ENCODE measurements around the gene PNPLA3.

The PNPLA3 gene

GRCh38 chr22:43968614-43969013 is 45.0 kb downstream of the PNPLA3 start:
- no peak for DNase-seq (ENCODE audit: low read depth)

DNA sequence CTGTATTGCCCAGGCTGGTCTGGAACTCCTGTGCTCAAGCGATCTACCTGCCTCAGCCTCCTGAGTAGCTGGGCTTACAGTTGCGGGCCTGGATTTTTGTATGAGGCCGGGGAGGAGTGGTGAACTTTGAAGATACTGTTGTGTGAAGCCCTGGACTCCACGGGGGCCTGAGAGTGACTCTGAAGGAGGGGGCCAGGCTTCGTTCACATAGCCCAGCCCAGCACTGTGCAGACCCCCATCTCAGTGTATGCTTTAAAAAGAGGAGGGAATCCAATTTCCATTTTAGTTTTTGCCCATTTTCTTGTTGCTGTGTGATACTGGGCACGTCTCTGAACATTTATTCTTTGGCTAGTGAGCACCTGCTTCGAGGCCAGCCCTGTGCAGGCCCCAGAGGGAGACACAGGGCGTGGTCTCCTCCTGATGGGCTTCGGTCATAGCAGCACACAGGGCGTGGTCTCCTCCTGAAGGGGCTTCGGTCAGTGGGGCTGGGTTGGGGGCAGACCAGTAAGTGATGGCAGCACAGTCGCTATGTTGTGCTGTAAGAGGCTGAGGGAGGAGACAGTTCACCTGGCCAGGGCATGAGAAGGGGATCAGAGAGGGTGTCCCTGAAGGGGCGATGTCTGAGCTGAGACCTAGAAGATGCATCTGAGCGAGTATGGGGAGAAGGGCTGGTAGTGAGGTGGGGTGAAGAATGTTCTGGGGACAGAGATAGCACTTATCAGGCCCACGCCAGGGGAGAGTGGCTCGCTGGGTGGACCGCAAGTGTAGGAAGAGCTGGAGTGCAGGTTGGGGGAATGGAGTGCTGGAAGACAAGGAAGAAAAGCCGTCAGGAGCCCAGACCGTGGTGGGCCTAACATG is 45.6 kb downstream of the PNPLA3 start:
- DNase-seq (ENCODE audit: low read depth): no peak

DNA sequence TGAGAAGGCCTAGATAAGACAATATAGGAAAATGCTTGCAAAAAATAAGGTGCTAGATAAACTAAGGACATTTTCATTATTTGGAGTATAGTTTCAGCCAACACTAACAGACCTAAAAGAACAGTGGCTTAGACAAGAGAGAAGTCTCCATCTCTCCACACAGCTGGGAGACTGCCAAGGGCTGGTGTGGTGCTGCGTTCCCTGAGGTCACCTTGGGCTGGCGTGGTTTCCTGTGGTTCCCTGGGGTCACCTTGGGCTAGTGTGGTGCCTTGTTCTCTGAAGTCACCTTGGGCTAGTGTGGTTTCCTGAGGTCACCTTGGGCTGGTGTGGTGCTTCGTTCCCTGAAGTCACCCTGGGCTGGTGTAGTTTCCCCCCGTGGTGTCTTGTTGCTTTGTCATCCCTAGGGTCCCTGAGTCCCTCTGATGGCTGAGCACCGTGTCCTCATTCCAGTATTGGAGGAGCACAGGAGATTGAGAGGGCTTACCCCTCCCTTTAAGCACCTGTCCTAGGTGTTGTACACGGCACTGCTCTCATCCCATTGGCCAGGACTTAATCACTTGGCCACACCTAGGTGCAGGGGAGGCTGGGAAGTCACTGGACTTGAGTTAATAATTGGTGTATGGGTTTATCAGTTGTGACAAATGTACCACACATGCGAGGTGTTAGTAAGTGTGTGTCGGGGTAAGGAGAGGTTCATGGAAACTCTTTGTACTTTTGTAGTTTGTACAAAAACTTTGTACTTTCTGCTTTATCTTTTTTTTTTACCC is 46.6 kb downstream of the PNPLA3 start:
- no peak for DNase-seq (ENCODE audit: low read depth)

DNA sequence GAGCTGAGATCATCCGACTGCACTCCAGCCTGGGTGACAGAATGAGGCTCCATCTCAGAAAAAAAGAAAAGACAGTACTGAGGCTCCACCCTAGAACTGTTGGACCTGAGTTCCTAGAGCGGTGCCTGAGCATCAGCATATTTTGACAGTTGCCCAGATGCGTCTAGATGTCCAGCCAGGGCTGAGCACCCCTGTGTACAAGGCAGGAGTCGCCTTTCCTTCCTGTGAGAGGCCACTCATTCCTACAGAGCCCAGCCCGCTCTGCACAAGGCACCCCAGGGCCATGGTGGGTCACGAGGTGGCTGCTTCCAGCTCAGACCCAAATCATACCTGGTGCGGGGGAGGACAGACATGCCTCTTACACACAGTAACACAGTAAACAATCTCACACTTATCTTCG is 47.5 kb downstream of the PNPLA3 start:
- no peak for DNase-seq (ENCODE audit: low read depth)

DNA sequence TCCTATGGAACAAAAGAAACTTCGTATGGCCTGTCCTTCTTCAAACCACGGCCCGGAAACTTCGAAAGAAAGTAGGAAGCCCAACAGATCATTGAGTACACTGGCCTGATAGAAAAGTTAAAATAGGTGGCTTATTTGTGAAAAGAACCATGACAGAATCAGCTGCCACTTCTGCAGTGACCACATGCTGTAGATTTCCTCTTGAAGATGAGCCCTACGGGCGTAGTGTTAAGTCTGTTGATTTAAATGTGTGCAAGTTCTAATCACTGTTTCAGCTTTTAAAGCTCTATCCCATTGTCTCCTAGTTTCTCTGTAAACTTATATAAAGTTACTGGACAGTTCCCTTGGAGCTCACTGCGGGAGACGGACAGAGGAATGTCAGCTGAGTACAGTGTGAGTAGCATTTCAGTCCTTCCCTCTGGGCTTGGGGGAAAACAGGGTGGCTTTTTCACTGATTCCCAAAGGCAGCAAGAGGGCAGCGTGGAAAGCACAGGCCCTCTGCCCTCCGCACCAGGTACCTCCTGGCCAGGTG is 49.4 kb downstream of the PNPLA3 start:
- DNase-seq (ENCODE audit: low read depth): no peak

DNA sequence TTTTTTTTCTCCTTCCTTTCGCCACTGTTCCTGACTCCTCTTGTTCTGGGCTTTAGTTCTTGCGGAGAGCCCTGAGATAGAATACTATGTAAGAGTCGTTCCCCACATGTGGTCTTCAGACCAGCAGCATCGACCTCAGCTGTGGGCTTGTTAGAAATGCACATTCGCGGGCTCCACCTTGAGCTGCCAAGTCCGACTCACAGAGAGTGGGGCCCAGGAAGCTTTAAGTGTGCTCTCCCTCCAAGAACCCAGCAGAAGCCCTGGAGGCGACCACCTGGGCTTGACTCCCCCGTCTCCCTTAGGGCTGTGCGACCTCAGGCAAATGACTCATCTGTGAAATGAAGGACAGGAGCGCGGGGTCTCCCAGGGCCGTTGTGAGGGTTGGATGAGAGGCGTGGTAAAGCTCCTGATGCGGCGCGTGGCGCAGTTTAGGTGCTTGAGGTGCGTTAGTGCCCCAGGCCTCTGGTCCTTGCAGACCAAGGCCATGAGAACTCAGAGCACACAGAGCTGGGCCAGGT is 50.5 kb downstream of the PNPLA3 start:
- DNase-seq (ENCODE audit: low read depth): no peak

- no peak for DNase-seq (ENCODE audit: low read depth)
Measured at GRCh38 chr22:43975041-43975440, 51.4 kb downstream of the PNPLA3 start.

DNA sequence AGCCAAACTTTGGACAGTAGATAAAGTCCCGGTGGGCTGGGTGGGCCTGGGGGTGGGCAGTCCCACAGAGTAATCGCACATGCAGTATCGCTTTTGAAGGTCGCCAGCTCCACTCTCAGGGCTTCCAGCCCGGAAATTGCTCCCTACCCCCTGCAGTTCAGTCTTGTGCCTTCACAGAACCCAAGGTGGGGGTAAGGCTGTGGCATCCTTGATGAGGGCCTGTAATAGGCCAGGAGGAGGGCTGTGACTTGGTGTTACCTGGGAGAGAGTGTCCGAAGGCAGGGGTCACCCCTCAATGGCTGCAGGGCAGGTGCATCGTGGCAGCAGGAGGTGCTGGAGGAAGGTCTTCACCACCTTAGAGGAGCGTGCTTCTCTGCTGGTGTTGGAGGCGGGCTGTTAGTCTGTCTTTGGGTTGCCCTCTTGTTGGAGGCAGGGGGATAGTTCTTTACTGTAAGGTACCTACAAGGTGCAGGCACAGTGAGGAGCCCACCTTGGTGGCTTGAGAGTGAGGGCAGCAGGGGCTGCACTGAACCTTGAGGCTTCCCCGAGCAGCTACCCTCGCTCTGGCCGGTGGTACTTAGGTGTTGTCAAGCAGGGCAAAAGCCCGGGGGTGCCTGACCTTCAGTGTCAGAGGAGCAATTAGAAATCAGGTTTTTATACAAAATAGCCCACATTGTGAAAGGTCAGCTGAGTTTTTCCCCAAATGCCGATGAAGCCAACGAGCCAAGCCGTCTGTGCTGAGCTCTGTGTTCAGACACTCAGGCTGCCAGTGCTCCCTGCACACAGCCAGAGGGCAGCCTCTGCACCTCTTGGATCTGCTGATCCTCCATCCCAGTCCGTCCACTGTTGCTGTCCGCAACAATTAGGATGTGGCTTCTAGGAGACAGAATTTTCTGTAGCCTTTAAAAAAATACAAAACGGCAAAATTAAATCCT is 53.5 kb downstream of the PNPLA3 start:
- no peak for DNase-seq (ENCODE audit: low read depth)

DNA sequence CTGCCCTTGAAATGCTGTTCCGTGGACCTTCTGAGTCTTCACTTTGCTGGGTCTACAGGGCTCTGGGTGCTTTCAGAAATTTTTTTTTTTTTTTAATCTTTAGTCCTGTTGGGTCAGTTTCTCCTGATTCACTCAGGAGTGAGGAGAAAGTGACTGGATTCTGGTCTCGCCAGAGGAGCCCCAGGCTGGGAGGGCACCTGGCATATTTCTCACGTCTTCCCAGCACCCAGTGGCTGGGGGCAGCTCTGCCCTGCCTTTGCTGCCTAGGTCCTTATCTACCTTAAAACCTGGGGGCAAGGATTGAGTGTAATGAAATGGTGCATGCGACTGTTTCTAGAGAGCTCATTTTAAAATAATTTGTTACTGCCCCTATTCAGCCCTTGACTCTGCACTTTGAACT is 55.0 kb downstream of the PNPLA3 start:
- DNase-seq (ENCODE audit: low read depth): no peak

- no peak for DNase-seq (ENCODE audit: low read depth)
Measured at GRCh38 chr22:43980579-43980978, 57.0 kb downstream of the PNPLA3 start.

DNA sequence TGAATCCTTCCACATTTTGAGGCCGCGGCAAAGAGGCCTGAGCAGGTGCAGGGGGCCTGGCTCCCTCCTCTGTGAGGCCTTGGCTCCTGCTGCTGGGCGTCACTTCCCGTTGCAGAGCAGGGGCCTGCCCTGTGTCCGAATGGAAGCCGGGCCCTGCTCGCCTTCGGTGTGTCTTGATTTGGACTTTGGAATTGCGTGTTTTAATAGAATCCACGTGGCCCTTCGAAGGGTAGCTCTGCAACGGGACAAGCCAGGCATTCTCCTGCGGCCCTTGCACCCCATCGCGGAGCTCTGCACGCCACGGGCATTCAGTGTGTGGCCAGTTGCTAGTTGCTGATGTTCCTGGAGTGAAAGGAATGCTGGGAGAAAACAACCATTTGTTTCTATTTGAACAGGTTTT is 57.4 kb downstream of the PNPLA3 start:
- DNase-seq (ENCODE audit: low read depth): no peak

- DNase-seq (ENCODE audit: low read depth): no peak
Measured at GRCh38 chr22:43983808-43984207, 60.2 kb downstream of the PNPLA3 start.

- DNase-seq (ENCODE audit: low read depth): no peak
Measured at GRCh38 chr22:43985532-43985931, 61.9 kb downstream of the PNPLA3 start.

GRCh38 chr22:43988116-43988820 is 64.7 kb downstream of the PNPLA3 start:
- DNase-seq (ENCODE audit: low read depth): no peak

- DNase-seq (ENCODE audit: low read depth): no peak
Measured at GRCh38 chr22:43988960-43989359, 65.4 kb downstream of the PNPLA3 start.

DNA sequence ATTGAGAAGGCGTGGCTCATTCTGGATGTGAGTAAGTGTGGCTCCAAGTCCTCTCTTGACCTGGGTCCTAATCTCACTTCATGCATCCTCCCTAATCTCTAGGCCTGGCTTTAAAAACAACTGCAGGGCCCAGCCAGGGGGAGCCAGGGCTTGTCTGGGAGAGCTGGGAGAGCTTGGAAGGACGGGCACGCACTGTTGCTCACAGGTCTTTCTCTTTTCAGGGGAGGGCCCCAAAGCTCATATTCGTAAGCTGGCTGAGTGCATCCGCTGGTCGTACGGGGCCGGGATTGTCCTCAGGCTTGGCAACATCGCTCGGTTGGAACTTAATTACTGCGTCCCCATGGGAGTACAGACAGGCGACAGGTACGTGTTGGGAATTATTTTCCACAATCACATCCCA is 66.4 kb downstream of the PNPLA3 start:
- no peak for DNase-seq (ENCODE audit: low read depth)

DNA sequence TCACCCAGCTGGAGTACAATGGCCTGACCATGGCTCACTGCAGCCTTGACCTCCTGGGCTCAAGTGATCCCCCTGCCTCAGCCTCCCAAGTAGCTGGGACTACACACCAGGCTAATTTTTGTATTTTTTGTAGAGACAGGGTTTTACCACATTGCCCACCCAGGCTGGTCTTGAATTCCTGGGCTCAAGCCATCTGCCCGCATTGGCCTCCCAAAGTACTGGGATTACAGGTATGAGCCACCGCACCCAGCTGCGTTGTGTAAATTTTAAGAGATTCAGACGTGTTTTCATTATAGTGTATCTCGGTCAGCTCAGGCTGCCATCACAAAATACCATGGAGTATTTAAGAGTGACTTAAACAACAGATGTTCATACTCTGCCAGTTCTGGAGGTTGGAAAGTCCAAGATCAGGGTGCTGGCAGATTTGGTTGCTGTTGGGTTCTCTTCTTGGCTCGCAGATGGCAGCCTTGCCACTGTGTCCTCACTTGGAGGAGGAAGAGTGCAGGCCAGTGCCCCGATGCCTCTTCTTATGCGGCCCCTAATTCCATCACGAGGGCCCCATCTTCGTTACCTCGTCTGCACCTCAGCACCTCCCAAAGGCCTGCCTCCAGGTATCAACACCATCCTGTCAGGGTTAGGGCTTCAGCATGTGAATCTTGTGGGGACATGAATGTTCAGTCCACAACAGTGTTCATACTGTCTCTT is 67.9 kb downstream of the PNPLA3 start:
- DNase-seq (ENCODE audit: low read depth): no peak

GRCh38 chr22:43992331-43992821 is 68.8 kb downstream of the PNPLA3 start:
- DNase-seq (ENCODE audit: low read depth): no peak

DNA sequence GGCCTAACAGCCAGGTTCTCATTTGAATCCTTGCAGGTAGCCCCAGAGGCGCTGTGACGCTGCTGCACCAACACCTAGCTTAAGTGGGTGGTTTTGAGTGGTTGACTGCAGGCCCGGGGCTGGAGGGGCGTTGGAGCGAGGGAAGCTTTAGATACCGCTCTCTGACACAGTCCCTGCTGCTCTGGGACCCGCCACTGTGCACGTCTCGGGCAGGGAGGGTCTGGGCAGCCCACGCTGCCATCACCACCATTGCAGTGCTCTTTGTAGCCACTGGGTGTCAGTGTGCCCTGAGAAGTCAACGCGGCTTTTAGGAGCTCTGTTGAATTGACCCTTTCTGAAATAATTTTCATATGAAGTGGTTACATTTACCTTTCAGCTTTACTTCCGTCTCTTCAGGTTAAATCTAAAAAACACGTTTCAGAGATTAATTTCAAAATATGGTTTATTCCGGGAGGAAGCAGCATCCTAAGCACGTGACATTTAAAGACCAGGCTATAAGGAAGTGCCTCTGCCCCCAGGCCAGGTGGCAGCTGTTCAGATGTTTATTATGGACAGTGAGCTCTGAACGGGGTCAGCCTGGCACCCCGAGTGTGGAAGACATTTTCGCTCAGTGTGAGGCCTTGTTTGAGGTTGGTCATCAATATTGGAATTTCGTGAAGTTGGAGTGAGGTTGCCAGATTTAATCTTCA is 69.6 kb downstream of the PNPLA3 start:
- DNase-seq (ENCODE audit: low read depth): peak; percentile 49

GRCh38 chr22:43994006-43994405 is 70.4 kb downstream of the PNPLA3 start:
- no peak for DNase-seq (ENCODE audit: low read depth)
